ENCODE results near the gene LRRC52.
A peak's percentile ranks its signal among the peaks of the same experiment; 100 is the strongest.
"Not testable (repeated sequence)": the region's sequence is repeated elsewhere in the genome, so short reads cannot be mapped to it uniquely, and the experiment has no call there.

LRRC52 gene

GRCh38 chr1:165581926-165582325 lies 38.1 kb downstream of the LRRC52 start:
- no peak for DNase-seq (ENCODE audit: low read depth)

DNA sequence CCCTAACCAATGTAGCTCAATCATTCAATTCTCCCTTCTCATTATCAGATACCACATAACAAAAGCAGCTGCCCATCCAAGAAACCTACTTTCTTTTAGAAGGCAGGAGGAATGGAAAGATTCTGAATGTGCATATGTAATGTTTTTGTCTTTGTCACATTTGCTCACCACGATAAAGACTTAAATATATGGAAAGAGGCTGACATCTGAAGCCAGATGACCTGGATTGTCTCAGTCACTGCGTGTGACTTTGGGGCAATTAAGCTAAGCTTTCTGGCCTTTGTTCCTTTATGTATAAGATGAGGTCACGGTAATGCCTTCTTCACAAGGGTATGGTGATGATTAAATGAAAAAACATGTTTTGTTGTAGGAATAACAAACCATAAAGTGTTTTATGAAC lies 42.6 kb downstream of the LRRC52 start:
- no peak for DNase-seq (ENCODE audit: low read depth)

GRCh38 chr1:165591391-165591790 lies 47.6 kb downstream of the LRRC52 start:
- DNase-seq (ENCODE audit: low read depth): not testable (repeated sequence)

DNA sequence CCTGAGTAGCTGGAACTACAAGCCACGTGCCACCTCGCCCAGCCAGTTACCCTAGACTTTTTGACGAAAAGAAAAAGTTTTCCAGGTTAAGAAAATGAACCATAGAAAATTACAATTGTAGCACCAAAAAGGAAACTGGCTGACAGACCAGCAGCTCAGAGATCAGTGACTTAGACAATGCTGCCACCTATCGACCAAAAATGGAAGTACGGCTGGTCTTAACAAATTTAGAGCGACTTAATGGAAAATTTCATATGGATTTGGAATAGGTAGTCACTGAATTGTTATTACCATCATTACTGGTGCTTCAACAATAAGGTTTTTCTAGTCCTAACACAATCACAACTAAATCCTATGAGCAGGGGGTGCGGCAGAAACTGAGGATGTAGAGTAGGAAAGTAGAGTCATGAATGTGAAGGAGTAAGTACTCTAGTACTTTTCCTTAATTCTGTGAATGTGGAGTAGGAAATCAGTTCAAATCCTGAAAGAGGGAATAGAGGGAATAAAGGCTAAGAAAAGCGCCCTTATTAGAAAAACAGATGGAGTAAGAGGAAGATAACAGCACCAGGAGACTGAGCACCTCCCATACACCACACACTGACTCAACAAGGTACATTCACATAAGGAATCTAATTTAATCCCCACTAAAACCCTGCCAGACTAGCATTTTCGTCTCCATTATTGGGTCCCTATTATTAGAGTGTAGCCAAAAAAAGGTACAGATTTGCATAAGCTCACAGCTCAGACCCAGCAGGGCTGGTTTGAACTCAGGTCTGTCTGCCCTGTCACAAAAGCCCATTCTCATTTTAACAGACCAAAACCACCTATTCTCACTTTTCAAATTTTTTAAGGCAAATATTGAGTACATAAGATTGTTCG lies 49.4 kb downstream of the LRRC52 start:
- DNase-seq (ENCODE audit: low read depth): peak; percentile 37

DNA sequence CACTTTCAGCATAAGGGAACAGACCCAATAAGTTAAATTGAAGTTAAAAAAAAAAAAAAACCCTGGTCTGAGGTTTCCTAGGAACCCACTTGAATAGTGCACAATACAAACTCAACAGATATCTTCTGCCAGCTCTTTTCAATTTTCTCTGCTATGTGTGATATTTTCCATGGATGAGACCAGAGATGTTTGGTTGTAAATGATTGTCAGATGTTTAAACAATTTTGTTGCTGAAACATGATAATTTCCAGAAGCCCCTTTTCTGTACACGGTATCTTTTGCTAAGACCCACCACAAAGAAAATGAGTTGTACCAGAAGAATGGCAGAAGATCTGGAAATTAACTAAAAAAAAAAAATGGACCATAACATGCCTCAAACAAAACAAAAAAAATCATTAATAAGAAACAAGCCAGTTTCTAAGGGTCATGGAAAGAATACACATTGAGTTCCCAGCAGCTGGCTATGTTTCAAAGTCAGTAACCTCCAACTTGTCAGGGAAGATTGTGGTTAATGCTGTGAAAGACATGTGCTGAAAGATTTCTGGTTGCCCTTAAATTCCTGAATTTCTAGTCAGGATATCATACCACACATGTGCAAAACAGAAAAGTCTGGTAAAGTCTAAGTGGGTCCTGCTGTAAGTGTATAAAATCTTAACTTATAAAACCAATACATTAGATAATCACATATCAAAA lies 51.6 kb downstream of the LRRC52 start:
- DNase-seq (ENCODE audit: low read depth): no peak

- DNase-seq (ENCODE audit: low read depth): peak; percentile 80
Observed at GRCh38 chr1:165597883-165598675, 54.3 kb downstream of the LRRC52 start.

DNA sequence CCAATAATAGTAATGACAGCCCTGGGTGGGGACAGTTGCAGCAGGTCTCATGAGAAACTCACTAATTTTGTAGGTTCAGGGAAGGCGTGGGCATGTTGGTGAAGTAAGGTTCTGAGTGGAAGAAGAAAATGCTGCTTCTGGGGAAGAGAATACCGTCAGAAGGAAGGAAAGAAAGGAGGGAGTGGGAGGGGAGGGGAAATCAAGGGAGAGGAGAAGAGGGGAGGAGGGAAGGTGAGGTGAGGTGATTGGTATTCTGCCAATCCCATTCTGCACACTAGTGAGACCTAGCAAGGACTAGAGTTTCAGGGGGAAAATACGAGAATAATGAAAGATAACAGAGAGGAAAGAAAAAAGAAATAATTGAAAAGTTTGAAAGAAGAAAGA lies 54.9 kb downstream of the LRRC52 start:
- DNase-seq (ENCODE audit: low read depth): no peak

- no peak for DNase-seq (ENCODE audit: low read depth)
Observed at GRCh38 chr1:165600793-165601192, 57.0 kb downstream of the LRRC52 start.

- DNase-seq (ENCODE audit: low read depth): no peak
Observed at GRCh38 chr1:165603810-165604209, 60.0 kb downstream of the LRRC52 start.

- no peak for DNase-seq (ENCODE audit: low read depth)
Observed at GRCh38 chr1:165605246-165605645, 61.4 kb downstream of the LRRC52 start.

- DNase-seq (ENCODE audit: low read depth): not testable (repeated sequence)
Observed at GRCh38 chr1:165606676-165607075, 62.9 kb downstream of the LRRC52 start.

DNA sequence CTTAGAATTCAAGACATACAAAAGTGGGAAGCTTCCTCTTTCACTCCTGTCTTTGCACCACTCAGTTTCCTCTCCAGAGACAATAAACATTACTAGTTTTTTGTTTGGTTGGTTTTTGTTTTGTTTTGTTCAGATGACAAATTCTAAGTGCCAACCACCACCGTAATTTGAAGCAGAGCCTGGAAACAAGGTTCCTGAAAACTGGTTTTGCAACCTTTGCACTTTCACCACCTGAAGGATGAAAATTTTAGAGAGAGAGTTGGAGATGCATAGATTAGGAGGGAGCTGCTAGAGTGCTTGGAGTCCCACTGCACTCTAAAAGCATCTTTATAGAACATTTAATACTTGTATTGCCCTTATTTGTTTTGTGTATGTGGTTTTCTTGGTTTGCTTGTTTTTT lies 67.1 kb downstream of the LRRC52 start:
- DNase-seq (ENCODE audit: low read depth): no peak

DNA sequence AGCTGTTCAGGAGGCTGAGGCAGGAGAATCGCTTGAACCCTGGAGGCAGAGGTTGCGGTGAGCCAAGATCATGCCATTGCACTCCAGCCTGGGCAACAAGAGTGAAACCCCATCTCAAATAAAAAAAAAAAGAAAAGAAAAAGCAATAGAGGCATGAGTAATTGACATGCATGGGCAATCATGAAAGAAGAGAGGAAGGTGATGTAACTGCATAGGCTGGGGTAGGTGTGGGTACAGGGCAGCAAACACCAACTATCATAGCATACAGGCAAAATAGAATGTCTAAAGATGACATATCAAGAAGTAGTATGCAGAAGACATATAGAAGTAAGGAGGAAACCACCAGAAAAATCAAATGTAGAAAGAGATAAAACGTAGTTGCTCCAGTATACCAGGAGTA lies 68.3 kb downstream of the LRRC52 start:
- DNase-seq (ENCODE audit: low read depth): no peak

Data from T-helper 22 cell (primary cell).